Right renal cortex interstitium (tissue), 3 donors: ENCODE measurements around the gene DLGAP3. TPM values are rescaled to one million over a fixed set of nuclear protein-coding genes. Genes with fewer than 3 reads are reported as not detected.

Experiments
- DNase-seq, 3 donors: peaks; one replicate each; pipeline ENCODE4 v3.0.0-alpha.2; 2013; ENCODE audit warnings: low read depth in 3 of 3, low spot score in 2 of 3
- polyA plus RNA-seq, 3 donors: library from polyadenylated mRNA; unstranded; fragments of 120-200 nt; gene quantifications; one replicate each; pipeline ENCODE4 v1.2.1, GENCODE V29; 2013; ENCODE audit not compliant: insufficient read length in 3 of 3

The DLGAP3 gene
- polyA plus RNA-seq, 3 donors = 1.4 to 2.0 (median 1.6) TPM

DNA sequence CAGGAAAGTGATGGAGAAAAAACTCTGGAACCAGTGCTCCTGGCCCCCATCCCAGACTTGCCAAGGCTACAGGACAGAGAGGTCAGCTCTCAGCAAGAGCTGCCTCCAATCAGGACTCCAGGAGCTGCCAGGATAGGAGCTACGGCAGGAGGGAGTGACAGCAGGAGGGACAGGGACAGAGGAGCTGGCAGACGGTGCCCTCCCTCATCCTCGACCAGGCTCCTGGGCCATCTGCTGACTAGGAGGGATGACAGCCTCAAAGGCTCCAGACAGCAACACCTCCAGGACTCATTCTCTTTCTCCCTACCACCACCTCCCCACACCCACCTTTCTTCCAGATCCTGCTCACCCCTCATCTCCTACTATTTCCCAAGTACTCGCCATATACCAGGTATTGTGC is 22.7 kb downstream of the DLGAP3 start:
- DNase-seq = no peak

DNA sequence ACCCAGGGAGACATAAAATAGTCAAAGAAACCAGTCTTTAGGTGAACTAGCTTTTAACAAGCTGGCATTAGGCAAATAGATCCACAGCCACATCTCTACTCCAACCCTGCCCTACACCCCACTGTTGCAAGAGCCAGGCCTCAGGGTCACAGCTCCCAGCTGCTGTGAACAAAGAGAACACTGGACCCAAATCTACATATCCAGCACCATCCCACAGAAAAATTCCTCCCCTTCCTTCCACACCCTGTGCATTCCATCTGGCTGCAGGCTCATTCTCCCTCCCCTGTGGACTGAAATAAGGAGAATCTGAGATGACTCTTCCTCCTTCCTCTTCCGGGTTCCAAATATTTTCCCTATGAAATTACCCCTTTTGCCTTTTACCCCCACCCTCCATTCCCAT is 23.2 kb downstream of the DLGAP3 start:
- DNase-seq = no peak

DNA sequence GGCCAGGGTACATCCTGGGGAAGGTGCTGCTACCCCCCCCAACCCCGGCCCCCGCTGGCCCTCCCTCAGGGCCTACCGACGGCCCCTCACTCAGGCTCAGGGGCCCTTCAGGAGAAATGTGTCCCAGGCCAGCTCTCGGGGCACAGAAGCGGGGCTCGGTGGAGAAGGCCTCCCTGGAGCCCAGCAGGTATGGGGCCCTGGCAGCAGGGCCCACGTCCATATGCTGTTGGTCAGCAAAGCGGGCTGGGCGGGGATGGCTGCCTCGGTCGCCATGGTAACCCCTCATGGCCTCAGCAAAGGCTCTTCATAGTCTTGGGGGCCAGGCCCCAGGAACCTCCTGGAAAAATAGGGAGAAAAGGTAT is 24.4 kb downstream of the DLGAP3 start:
- DNase-seq = no peak

DNA sequence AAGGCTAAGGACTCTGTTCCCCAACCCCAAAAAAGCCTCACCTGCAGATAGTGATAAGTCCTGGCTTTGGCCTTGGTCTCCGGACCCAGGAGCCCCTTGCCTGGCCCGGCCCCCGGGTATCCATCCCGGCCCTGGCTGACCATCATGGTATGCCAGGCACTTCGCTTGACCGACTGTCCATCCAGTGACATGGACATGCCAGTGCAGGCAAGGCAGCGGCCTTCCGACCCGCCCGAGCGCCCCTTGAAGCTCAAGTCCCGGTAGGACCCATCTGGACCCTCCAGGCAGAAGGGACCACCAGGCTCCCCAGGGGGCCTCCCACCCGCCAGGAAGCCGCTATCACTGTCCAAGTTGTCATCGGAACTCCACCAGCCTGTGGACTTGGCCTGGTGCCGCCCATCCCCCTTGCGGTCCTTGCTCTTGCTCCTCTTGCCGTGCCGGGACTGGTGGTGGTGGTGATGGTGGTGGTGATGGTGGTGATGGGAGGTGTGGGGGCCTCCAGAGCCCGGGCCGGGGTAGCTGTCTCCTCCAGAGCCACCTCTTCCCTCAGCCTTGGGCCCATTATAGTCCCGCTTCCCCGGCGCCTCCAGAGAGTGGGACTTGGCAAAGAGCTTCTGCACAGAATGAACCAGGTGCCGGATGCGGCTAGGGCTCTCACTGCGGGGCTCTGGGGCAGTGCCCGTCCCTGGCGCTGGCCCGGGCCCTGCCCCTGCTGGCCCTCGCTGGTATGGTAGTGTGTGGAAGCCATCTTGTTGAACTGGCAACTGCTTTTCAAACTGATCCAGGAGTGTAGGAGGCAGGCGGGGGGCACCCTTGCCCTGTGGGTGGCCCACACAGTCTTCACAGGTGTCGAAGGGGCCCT is 25.0 kb downstream of the DLGAP3 start:
- no peak for DNase-seq

DNA sequence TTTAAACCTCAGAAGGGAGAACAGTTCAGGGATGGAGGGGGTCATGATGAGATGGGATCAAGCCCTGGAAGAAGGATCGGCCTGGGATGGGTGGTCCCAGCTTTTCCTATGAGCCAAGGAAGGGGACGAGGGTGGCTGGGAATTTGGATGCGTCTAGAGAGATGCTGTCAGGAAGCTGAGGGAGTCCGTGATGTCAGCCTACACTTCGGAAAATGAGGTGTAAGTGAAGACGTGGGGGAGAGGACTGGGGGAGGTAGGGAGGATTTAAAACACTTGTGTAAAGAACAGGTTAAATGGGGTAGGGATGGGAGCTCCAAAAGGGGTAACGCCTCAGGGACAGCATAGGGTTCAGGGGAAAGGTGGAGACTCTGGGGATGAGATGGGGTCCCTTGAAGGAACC is 27.5 kb downstream of the DLGAP3 start:
- DNase-seq = no peak

DNA sequence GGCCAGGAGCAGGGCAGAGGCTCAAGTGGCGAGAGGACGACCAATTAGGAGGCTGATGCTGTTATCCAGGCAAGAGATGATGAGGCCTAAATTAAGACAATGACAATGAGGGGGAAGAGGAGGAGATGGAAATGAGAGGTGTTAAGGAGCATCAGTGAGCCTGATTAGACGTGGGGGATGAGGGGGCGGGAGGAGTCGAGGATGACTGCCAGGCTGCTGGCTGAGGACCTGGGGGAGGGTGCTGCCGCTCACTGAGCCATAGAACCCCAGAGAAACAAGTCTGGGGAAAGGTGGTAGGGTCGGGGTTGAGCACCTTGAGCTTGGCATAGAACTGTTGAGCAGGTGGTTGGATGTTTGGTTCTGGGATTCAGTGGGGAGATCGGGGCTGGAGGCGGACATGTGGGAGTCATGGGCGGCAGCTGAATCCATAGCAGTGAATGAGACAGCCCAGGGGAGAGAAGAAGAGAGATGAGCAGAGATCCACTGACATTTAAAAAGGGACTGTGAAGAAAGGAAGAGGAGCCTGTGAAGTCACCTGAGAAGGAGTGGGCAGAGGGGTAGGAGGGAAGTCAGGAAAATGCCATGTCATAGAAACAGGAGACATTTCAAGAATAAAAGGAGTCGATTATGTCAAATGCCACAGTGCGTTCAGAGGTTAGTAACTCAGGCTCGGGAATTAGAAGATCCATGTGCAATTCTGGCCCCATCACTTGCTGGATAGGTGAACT is 28.5 kb downstream of the DLGAP3 start:
- DNase-seq = no peak

DNA sequence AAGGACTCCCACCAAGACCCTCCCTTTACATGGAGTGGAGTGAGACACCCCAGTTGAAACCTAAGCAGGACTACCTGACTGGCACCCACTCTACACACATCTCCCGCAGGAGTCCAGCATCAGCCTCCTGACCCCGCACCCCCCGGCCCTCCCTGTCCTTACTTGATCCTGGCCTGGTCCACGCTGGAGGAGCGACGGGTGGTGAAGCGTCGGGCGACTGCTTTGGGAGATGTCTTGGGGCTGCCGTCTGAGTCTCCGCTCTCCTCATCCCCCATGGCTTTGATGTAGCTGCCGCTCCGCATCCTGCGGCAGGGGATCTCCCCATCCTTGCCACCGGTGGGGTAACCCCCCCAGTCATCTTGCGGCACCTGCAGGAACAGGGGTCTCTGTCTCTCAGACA is 29.5 kb downstream of the DLGAP3 start:
- no peak for DNase-seq

DNA sequence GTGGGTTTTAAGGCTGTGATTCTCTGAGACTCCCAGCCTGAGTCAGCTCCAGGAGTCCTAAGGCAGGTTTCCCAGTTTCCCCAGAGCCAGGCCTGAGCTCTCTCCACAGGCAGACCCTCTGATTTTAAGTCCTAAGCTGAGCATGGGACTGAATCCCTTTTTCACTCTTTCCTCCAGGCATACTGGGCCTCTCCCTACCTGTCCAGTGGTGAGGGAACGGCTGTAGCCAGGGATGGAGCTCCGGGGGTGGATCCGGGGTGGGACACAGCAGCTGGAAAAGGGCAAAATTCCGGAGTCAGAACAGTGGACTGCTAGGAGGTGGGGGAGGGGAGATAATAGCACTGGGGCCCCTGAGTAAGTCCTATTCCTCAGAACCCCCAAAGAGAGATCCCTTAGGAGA is 30.0 kb downstream of the DLGAP3 start:
- DNase-seq = no peak

DNA sequence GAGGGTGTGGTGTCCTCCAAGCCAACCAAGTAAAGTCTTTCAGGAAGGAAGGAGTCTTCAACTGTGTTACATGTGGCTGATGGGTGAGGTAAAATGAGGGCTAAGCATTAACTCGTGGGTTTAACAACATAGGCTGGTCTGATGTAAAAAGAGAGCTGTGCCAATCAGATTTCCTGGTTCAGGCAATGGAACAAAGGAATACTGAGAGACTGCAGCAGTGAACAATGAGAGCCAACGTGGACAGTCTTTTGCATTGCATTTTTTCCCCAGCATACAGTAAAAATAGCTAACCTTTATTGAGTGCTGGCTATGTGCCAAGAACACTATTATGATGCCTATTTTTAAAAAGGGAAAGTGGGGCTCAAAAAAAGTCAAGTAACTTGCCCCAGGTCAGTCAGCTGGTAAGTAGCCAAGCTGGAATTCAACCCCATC is 31.1 kb downstream of the DLGAP3 start:
- DNase-seq = no peak

DNA sequence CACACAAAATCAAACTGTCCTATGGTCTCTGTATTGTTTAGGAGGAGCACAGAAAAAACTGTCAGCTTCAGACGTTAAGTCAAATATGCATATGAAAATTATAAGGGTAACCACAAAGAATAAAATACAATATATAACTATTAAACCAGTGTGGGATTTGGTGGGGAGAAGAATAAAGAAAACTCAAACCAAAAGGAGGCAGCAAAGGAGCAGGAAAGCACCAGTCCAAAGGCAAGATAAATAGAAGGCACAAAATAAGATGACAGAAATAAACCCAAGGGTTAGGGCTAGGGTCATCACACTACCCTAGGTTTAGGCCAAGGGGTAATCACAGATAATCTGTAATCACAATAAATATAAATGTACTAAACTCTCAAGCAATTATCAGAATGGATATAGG is 32.8 kb downstream of the DLGAP3 start:
- DNase-seq = no peak

DNA sequence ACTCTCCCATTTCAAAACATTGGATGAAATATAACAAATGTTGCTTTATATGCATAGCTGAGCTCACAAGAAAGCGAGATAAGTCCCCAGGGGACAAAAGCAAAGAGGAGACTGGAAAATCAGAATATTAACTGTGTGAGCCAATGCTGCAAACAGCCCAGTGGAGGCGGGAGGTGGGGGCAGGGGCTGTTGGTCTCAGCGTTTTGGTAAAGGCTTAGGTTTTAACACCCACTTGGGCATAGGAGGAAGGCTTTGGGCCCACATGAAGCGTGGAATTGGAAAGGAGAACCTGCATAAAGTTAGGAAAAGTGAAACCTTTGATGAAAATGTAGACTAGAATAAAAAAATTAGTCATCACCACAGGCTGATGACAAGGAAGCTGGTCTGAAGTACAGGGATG is 39.7 kb downstream of the DLGAP3 start:
- DNase-seq = no peak

DNA sequence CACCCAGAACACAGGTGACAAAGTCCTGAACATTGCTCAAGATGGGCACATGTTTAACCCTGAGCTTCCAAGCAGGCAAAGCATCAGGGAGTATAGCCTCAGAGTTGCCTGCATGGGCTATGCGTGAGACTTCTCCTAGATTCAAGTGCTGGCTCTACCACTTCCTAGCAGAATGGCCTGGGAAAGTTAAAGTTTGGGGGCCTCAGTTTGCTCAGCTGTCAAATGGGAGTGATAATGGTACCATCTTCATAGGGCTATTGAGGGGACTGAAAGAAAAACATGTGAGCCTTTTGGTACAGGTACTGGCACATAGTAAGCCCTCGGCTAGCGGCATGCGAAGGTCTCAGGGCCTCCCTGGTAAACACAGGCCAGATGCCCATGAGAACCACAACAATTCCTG is 41.9 kb downstream of the DLGAP3 start:
- no peak for DNase-seq

DNA sequence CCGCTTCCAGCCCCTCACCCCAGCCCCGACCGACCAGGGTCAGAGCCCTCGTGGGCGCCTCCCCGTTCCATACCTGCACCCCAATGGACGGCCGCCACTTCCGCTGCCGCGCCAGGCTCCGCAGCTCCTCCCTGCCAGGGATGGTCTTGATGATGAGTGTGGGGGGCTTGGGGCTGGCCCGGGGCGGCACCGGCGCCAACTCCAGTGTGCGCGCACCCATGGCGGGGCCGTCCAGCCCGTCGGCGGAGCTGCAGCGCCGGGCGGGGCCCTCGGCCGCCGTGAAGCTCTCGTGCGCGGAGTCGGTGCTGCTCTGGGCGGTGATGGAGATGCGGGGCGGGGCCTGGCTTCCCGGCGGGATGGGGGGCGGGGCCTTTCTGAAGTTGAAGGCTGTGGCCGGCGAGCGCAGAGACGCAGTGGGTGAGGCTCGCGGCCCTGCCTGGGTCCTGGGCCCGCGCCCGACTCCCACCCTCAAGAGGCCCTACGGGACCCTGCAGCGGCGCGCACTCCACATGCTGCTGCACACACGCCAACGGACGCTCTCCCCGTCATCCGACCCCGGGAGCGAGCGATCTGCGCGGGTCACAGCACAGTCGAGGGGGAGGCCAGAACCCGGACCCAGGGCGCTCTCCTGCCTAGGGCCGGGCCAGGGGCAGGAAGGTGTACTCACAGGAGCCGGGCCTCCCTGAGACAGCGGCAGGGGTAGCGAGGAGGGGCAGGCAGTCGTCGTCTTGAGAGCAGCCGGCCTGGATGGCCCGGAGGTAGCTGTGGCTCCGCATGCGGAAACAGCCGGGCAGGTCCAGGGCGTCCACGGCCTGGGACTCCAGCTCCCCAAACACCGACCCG is 43.8 kb downstream of the DLGAP3 start:
- DNase-seq = no peak

DNA sequence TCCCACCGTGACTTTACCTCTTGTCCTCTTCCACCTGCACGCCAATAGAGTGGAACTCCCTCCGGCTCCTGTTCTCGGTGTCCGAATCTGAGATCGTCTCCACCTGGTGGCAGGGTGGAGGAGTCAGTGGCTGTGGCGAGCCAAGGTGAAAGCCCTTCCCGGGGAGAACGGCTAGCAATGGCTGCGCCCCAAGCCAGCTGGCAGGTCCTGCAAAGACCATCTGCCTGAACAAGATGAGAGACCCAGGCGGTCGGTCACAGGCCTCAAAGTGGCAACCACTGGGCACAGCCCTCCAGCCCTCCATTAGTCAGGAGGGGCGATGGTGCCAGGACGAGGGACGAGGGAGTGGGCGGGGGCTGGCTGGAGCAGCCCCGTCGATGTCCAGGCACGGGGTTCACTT is 44.5 kb downstream of the DLGAP3 start:
- DNase-seq = no peak

DNA sequence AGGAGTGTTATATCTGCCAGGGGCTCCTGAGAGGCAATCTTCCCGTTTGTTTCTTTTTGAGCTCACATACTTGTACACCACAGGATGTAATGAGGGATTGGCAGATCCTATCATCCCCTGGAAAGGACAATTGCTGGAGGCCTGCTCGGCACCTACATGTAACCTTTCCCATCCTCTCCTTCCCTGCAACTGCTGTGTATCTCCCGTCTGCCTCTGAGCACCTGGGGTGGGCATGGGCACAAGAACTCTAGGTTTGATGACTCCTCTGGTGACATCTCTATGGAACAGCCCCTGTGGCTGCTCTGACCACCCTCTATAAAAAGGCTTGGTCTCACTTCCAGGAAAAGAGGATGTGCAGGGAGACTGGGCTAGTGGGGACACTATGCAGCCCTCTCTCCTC is 44.9 kb downstream of the DLGAP3 start:
- DNase-seq = no peak

DNA sequence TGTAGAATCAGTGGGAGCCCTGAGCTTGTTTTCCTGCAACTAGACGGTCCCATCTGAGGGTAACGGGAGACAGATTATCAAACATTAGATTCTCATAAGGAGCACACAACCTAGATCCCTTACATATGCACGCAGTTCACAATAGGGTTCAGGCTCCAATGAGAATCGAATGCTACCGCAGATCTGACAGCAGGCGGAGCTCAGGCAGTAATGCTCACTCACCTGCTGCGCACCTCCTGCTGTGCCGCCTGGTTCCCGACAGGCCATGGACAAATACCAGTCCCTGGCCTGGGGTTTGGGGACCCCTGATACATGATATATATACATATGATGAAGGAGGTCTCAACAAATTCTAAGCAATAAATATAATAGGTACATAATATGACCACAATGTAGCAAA is 50.2 kb downstream of the DLGAP3 start:
- no peak for DNase-seq

DNA sequence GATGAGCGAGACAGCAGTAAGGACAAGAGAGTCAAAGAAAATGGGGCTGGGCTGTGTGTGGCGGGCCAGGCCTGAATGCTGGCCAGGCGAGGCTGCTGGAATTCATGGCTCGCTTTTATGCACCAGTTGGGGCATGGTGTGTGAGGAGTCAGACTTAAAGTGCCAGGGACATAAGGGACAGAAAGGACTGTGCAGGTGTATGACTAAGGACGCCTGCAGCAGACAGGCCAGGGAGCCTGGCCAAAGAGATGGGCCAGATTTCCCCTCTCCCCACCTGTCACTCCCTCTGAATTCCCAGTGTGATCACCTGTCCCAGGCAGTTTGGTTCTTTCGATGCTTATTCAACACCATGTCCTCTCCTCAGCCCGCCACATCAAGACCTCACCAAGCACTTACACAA is 53.0 kb downstream of the DLGAP3 start:
- no peak for DNase-seq

DNA sequence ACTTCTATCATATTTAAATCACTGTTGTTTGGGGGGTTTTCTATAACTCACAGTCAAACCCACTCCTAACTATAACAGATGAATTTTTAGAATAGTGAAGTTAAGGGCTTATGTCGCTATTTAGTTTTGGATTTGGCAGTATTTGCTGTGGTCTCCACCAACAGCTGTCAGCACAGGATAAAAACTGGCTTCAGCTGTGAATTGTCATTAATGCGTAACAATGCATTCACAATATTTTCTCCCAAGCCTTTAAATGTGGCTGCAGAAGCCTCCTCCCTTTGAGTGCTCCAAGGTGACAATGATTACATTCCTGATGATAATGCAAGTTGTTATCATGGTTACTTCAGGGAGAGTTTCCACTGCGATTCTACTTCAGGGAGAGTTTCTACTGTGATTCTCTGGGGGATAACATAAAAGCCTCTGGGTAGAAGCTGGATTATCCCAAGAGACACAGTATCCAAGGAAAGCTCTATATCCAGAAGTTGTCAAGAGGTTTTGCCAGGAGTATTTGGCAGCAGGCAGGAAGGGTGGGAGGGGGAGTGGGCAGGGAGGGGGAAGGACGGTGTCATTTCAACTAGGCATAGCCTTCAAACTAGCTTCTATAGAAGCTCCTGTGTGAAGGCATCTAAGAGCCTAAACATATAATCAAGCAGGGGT is 55.0 kb downstream of the DLGAP3 start:
- no peak for DNase-seq

DNA sequence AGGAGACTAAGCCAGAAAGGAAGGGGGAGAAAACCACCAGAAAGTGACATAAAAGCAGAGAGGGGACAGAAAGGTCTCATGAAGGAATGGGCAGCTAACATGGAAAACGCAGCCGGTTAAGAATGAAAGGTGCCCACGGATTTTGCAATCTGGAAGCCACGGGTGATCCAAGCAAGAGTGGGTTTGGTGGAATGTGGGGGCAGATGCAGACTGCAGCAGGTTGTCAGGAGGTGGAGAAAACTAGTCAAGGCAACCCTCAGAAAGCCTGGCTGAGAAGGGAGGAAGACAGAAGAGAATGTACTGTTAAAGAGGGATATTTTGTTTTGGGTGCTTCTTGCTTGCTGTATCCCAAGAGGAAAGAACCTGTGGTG is 57.3 kb downstream of the DLGAP3 start:
- DNase-seq = no peak

DNA sequence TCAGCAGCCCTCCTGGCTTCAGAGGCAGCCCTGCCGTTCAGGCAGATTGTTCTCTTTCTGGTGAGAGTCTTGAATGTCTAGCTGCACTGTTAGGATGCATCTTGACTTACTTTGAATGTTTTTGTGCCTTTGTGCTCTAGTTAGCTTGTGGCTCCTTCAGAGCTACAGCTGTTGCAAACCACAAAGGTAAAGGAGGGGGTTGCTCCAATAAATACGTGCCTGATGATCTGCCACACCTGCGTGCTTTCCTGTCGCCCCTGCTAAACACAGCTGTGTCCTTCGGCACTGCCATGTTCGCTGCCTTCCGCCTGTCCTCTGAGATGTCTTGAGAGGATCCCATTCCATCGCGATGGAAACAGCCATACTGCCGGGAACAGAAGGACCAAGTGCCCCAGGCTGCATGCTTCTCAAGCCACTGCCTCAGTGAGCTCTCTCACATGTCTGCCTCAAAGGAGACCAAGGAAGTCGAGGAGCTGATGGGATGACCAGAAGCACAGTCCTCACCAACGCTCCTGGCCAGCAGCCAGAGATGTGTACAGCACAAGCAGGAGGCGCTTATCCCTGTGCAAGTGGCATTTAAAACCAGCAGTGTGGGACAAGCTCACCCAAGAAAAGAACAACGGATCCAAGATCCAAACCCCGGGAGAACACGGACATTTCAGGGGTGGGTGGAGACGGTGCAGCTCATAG is 57.9 kb downstream of the DLGAP3 start:
- no peak for DNase-seq
